GM12892 (cell line): ENCODE results near the gene FAM9C.

ENCODE experiments used
- POLR2A ChIP-seq: IDR thresholded peaks from 2 replicates; pipeline ENCODE4 v1.6.1; 2011; ENCODE audit warnings: low read depth, low read length, control low read depth
- POLR2AphosphoS5 ChIP-seq: IDR thresholded peaks from 2 replicates; pipeline ENCODE4 v1.6.1; 2011; ENCODE audit warnings: low read depth, low read length, control low read depth

DNA sequence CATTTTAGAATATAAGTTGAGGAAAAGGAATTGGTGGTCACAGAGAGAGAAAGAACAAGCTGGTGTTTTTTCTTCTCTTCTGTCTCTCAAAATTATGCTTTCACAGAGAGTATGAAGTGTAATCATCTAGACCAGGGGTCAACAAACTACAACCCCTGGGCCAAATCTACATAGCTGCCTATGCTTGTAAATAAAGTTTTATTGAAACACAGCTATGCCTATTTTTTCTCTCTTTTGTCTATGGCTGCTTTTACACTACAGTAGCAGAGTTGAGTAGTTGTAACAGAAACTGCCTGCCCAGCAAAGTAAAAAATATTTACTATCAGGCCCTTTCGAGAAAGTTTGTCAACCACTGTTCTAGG lies 6.7 kb upstream of the FAM9C start:
- TF ChIP-seq POLR2AphosphoS5 (no peak), POLR2A (no peak)
